DMS114 treated with DMSO at 0.1 percent for 48 hours (cell line): ENCODE measurements around the gene LMBRD2.
A peak's percentile ranks its signal among the peaks of the same experiment; 100 is the strongest.
"Not testable (repeated sequence)": the region's sequence is repeated elsewhere in the genome, so short reads cannot be mapped to it uniquely, and the experiment has no call there.

Experiments
- DNase-seq: peaks from one replicate; lab custom pipeline; 2025; ENCODE audit not compliant: unreplicated experiment; lab: John Stamatoyannopoulos, UW

The LMBRD2 gene

DNA sequence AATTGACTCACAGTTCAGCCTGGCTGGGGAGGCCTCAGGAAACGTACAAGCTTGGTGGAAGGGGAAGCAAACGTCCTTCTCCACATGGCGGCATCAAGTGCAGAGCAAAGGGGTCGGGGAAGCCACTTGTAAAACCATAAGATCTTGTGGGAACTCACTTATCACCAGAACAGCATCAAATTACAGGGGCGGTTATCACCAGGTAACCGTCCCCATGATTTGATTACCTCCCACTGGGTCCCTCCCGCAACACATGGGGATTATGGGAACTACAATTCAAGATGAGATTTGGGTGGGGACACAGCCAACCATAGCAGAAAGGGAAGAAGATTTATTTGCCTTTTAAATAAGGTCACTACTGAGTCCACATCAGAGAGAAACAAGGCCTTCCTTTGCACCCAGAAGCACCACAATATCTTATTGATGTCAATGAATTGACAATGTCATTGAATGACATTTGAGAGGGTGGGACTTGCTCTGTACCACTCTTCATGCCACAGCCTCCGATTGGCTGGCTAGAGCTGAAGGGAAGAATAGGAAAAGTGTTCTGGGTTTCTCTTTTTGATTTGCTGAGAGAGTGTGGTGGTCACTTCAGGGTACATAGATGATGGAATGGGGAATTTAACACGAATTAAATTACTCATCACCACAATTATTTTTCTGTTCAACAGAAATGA lies 11.3 kb upstream of the LMBRD2 start:
- DNase-seq = no peak

GRCh38 chr5:36161361-36161760 lies 9.7 kb upstream of the LMBRD2 start:
- DNase-seq = no peak

GRCh38 chr5:36160617-36161016 lies 8.9 kb upstream of the LMBRD2 start:
- DNase-seq = no peak

GRCh38 chr5:36158144-36158543 lies 6.5 kb upstream of the LMBRD2 start:
- no peak for DNase-seq

DNA sequence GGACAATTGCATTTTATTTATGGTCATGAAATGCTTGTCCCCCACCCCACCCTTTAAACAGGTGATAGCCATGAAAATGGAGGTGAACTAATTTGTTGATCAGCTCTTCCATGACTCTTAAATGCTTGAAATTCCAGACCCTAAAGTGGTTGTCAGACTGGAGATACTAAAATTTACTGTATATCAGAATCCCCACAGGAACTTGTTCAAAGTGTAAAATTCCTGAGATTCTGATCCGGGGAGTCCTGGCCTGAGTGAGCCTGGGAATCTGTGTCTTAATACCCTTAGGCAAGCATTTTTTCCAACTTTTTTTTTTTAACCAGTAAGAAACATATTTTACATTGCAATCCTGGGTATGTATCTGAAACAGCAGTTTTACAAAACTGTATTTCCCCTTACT lies 4.9 kb upstream of the LMBRD2 start:
- DNase-seq = no peak

DNA sequence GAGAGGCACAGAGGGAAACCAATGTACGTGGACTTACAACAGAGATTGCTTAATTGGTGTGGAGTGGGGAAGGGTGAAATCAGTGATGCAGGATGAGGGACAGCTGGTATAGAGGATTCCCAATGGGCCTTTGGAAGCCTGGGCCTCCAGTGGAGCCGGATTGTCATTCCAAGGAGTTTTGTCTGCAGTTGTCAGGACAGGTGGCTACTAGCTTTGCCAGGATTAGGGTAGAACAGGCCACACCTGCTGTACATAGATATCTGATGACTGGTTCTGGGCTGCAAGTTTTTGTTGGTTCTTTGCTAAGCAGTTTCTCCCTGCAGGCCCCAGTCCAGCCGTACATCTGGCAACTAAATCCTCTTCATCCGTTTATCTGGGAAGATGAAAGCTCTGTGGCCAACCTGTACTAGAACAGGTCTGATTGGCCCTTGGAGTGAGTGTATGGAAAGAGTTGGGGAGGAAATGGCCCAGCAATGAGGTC lies 4.5 kb upstream of the LMBRD2 start:
- no peak for DNase-seq

- no peak for DNase-seq
Measured at GRCh38 chr5:36155291-36155690, 3.6 kb upstream of the LMBRD2 start.

DNA sequence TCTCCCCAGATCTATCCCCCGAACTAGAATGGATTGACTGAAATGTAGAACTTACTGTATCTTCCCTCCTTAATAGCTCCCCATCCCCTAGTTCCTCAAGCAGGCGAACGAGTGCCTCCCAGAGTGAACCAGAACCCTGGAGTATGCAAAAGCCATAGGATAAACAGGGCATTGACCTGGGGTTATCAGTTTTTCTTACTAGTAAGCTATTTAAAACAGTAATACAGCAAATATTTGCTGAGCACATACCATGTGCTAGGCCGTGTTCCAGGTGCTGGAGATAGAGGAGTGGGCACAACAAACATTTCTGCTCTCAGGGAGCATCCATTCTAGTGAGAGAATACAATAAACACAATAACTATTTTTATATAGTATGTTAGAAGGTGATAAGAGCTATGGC lies 2.0 kb upstream of the LMBRD2 start:
- DNase-seq = no peak

- no peak for DNase-seq
Measured at GRCh38 chr5:36153298-36153677, 1.6 kb upstream of the LMBRD2 start.

- DNase-seq = no peak
Measured at GRCh38 chr5:36152324-36153297, 924 bp upstream of the LMBRD2 start.

- DNase-seq = peak; percentile 14
Measured at GRCh38 chr5:36150676-36151433, 832 bp downstream of the LMBRD2 start.

GRCh38 chr5:36147681-36148080 lies 4.0 kb downstream of the LMBRD2 start:
- no peak for DNase-seq

GRCh38 chr5:36146390-36146789 lies 5.3 kb downstream of the LMBRD2 start:
- DNase-seq = no peak

DNA sequence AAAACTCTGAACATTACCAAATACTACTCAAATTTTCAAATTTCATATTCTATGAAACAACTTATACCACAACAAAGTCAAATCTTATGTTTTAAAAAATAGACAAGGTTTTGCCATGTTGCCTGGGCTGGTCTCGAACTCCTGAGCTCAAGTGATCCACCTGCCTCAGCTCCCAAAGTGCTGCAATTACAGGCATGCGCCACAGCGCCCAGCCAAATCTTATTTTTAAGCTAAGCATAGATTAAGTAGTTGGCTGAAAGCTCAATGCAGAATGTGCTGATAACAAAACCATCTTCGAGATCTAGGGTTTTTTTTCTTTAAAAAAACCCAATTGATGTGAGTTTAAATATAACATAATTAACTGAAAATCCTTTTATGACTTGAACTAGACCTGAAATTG lies 6.4 kb downstream of the LMBRD2 start:
- DNase-seq = no peak

DNA sequence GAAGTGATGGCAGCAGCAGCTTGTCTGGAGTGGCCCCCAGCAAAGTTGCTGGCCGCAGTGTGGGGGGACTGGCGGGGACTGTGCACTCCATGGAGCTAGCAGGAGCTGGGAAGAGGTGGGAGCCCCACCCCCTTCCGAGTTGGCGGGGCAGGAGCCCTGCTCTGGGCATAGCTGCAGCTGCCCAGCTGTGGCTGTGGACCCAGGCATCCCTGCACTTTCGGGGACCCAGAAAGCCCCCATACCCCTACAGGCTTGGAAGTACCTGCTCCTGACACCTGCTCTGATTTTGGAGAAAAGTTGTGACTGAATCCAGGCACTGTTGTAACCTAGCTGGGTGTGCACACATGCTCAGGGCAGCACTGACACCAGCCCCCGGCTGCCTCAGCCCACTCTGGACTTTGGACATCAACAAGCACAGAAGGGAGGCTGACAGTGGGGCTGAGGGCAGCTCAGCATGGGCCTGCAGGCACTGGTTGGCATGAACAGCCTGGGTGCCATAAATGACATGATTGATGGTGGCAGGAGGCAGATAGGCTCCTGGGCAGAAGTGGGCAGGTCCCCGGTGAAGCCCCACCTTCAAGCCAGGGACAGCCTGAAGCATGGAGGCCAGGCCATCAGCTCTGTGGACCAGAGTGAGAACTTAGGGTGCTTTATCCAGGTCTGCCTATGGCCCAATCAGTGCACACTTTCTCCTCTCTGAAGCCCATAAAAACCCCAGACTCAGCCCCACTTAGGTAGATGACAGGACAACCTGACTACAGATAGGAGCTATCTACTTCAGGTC lies 12.6 kb downstream of the LMBRD2 start:
- DNase-seq = no peak

DNA sequence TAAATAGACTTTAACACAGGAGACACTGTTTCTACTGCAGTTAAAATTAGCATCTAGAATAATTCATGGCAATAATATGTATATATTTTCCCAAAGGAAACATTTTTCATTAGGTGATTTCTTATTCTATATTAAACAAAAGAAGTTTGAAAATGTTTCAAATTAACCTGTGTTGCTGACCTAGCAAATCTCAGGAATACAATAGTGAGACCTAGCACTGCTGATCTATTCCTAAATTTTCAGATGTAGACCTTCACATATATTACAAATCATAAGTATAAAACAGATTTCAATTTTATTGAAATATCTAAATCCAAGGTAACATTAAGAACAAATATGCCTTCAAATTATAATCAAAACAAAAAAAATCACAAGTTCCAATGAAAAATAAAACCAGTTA lies 15.1 kb downstream of the LMBRD2 start:
- DNase-seq = no peak

GRCh38 chr5:36135988-36136387 lies 15.7 kb downstream of the LMBRD2 start:
- DNase-seq = no peak

GRCh38 chr5:36133009-36133408 lies 18.7 kb downstream of the LMBRD2 start:
- not testable (repeated sequence) for DNase-seq

DNA sequence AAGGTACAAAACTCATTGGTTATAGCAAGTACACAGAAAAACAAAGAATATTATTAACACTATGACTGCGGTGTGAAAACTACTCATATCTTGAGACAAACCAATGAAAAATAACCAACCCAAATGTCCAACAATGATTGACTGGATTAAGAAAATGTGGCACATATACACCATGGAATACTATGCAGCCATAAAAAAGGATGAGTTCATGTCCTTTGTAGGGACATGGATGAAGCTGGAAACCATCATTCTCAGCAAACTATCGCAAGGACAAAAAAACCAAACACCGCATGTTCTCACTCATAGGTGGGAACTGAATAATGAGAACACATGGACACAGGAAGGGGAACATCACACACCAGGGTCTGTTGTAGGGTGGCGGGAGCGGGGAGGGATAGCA lies 22.0 kb downstream of the LMBRD2 start:
- not testable (repeated sequence) for DNase-seq

GRCh38 chr5:36128795-36129194 lies 22.9 kb downstream of the LMBRD2 start:
- DNase-seq = no peak

DNA sequence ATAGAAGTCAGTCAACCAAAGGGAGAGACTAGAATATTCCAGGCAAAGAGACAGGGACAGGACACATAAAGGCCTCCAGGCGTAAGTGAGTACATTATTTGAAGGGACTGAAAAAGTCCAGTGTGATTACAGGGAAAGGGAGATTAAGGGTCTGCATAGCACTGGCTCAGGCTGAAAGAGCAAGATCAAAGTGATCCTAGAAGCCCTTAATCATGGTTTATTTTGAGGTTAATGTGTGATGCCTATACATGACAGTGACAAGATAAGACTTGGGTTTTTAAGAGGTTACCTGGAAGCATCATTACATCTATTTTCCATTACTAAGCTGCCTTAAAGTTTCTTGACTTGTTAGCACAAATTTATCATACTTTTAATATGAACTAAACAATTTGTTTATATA lies 25.8 kb downstream of the LMBRD2 start:
- DNase-seq = no peak
